IPS-NIHi7 (cell line): ENCODE results near the gene RPL26.

ENCODE experiments used
- DNase-seq: peaks from one replicate; pipeline ENCODE4 v3.0.0; 2012; ENCODE audit warnings: mixed read lengths; ENCODE audit errors: extremely low spot score

Gene RPL26

GRCh38 chr17:8383143-8383822 lies at the start of gene RPL26:
Gene RPL26 (minus strand): TSS chr17:8383193. CDS start chr17:8382310, 883 bp downstream.
- DNase-seq, result peak; percentile 94

- DNase-seq, result no peak
These were observed 48.0 kb upstream of the RPL26 start for GRCh38 chr17:8430966-8431365.

DNA sequence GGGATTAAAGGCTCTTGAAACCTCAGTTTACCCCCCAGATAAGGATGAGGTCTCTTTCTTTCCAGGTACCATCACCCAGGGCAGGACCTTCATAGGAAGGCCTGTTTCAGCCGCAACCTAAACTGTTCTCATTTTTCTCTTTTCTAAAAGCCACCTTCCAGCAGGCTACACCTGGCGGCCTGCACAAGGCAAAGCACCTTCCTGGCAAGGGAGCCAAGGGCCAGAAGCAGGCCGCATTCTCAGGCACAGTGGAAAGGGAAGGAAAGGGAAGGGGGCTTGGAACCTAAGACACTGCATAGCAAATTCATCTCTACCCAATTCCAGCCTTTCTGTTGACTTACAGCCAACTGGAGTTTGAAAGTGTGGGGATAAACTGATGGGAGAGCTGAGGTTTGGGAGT lies 43.8 kb upstream of the RPL26 start:
- no peak for DNase-seq

GRCh38 chr17:8426094-8426720 lies 43.2 kb upstream of the RPL26 start:
- DNase-seq, result no peak

DNA sequence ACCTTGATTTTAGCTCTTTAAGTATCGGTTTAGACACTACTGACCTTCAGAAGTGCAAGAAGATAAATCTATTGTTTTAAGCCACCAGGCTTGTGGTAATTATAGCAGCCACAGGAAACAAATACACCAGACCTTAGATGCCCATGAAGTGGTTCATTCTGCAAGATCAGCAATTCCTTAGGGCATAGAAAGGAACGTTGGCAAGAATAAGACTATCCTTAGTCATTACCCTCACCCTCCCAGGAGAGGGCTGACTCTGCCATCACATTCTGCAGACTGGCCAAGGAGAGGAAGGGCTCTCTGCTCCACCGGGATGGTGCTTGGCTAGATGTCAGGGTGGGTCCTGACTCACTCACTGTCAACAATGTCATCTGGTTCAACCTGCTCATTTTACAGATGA lies 38.6 kb upstream of the RPL26 start:
- no peak for DNase-seq

- no peak for DNase-seq
These were observed 37.3 kb upstream of the RPL26 start for GRCh38 chr17:8420041-8420934.

- DNase-seq, result no peak
These were observed 36.3 kb upstream of the RPL26 start for GRCh38 chr17:8419305-8419704.

- no peak for DNase-seq
These were observed 35.5 kb upstream of the RPL26 start for GRCh38 chr17:8418471-8418870.

- DNase-seq, result no peak
These were observed 34.8 kb upstream of the RPL26 start for GRCh38 chr17:8417806-8418205.

GRCh38 chr17:8413938-8414337 lies 30.9 kb upstream of the RPL26 start:
- DNase-seq, result no peak

DNA sequence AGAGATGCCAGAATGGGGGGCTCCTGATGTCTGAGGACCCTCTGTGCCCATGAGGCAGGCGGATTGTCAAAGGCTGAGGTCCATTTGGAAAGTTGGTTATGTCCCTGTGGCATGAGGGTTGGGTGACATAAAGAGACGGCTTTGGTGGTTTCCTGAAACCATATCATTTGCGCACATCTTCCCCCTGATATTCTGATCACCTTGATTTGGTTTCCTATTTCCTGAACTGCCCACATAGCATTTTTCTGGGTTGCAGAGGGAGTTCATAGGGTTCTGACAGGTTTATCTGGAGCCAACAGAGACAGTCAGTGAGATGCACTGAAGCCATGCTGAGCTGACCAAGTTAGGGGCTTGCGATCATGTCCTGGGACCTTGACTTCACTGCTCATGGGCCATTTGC lies 30.3 kb upstream of the RPL26 start:
- no peak for DNase-seq

DNA sequence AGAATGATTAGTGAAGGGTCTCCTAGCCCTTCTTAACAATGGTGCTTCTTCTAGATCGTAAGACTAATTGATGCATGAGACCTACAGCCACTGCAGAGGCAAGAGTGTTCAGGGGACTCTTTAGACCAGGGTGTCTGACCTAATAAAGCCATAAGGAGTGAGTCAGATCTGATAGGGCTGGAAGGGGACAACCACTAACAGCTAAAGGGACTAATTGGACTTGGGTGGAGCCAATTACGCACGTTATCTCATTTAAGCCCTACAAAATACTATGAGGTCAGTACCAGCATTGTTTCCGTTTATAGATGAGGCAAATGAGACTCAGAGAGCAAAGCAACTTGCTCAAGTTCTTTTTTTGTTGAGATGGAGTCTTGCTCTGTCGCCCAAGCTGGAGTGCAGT lies 29.1 kb upstream of the RPL26 start:
- no peak for DNase-seq

DNA sequence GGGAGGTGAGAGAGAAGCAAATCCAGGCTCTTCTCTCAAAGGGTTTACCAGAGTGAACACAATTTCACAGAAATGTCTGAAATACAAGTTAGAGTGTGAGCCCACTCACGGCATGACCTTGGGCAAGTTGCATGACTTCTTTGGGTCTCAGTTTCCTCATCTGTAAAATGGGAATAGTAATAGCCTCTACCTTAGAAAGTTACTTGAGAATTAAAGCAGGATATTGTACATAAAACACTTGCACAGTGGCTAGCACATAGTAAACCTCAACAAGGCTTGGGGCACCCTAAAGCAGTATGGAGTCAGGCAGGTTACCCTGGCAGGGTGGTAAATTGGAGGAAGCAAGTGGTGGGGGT lies 27.9 kb upstream of the RPL26 start:
- no peak for DNase-seq

GRCh38 chr17:8409966-8410882 lies 27.2 kb upstream of the RPL26 start:
- peak; percentile 87 for DNase-seq

DNA sequence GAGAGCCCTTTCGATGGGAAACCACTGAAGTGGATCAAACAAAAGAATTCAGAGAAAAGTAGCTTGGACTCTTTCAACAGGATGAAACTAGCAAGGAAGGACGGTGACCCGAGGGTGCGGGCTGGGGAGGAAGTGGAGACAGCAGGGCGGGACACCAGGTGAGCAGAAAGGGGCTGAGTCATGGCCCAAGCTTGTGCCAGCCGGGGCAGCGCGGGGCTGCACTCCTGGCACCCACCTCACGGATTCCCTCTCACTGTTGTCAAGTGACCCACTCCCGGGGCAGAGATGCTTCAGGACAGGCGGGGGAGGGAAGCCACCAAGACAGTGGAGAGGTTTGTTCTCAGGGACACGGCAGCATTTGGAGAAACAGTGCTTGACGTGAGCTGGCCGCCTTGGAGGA lies 25.4 kb upstream of the RPL26 start:
- peak; percentile 28 for DNase-seq

DNA sequence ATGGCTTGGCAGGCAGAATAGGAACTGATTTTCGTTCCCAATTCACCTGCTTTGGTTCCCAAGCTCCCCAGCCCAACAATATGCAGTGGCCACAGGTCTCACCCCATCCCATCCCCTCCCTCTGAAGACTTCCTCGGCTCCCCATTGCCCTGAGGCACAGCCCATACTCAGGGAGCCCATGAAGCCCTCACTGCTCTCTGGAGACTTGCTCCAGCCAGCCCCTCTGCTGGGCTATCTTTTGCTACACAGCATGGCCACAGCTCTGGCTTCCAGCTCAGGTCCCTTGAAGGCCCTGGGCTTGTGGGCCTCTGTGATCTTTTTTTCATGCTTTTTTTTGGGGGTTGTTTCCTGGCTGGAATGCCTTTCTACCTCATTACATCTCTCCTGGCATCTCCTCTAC lies 23.2 kb upstream of the RPL26 start:
- DNase-seq, result no peak

DNA sequence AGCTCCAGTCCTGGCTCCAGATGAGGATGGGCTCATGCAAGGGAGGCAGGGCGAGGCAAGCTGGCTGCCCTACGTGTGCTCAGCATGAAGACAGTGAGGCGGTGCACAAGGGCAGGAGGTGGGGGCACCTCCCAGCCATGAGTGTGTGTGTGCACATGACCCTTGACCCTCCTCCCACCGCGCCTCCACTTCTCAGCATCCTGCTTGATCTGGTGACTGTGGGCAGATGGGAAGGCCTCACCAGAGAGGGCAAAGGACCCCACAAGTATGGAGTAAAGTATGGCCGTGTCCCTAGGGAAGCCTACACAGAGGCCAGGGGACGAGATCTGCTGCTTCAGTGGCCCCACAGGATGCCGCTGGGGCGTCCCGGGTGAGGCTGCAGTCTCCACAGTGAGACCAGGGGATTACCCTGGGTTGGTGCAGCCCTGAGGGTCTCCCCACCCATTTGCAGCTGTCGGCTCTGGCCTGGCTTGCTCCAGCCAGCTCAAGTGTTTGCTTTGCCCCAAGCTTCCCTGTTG lies 22.6 kb upstream of the RPL26 start:
- no peak for DNase-seq

DNA sequence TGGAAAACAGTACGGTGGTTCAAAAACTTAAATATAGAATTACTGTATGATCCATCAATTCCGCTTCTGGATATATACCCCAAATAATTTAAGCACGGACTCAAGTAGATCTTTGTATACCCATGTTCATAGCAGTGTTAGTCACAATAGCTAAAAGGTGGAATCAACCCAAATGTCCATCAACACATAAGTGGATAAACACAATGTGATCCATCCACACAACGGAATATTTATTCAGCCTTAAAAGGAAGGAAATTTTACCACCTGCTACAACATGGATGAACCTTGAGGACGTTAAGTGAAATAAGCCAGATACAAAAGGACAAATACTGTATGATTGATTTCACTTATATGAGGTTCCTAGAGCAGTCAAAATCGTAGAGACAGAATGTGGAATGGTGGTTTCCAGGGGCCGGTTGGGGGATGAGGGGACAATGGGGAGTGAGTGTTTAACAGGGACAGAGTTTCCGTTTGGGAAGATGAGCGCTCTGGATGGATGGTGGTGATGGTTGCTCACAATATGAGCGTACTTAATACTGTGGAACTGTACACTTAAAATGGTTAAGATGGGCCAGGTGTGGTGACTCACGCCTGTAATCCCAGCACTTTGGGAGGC lies 20.0 kb upstream of the RPL26 start:
- no peak for DNase-seq

DNA sequence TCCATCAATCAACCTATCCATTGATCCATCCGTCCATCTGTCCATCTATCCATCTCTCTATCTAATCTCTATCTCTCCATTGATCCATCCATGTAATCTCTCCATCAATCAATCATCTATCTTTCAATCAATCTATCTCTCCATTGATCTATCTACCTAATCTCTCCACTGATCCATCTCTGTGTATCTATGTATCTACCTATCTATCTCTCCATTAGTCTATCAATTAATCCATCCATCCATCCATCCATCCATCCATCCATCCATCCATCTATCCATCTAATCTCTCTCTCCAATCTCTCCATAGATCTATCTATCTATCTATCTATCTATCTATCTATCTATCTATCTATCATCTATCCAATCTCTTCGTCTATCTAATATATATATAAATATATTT lies 18.1 kb upstream of the RPL26 start:
- no peak for DNase-seq

- DNase-seq, result no peak
These were observed 16.0 kb upstream of the RPL26 start for GRCh38 chr17:8398980-8399379.

- no peak for DNase-seq
These were observed 14.6 kb upstream of the RPL26 start, which contains the start of gene RNF222 for GRCh38 chr17:8397636-8398035. Gene RNF222 (minus strand): TSS chr17:8397827. CDS start chr17:8393461, 4,366 bp downstream.
